GM12891 (cell line): ENCODE results near the gene RNF41.

ENCODE experiments used
- POLR2A ChIP-seq: IDR thresholded peaks from 2 replicates; pipeline ENCODE4 v1.6.1; 2011; ENCODE audit warnings: low read depth, low read length, control low read depth
- POLR2AphosphoS5 ChIP-seq: IDR thresholded peaks from 2 replicates; pipeline ENCODE4 v1.6.1; 2011; ENCODE audit warnings: low read depth, low read length, control low read depth
- TAF1 ChIP-seq: IDR thresholded peaks from 2 replicates; pipeline ENCODE4 v1.6.1; 2011; ENCODE audit warnings: low read depth, low read length, control low read depth

DNA sequence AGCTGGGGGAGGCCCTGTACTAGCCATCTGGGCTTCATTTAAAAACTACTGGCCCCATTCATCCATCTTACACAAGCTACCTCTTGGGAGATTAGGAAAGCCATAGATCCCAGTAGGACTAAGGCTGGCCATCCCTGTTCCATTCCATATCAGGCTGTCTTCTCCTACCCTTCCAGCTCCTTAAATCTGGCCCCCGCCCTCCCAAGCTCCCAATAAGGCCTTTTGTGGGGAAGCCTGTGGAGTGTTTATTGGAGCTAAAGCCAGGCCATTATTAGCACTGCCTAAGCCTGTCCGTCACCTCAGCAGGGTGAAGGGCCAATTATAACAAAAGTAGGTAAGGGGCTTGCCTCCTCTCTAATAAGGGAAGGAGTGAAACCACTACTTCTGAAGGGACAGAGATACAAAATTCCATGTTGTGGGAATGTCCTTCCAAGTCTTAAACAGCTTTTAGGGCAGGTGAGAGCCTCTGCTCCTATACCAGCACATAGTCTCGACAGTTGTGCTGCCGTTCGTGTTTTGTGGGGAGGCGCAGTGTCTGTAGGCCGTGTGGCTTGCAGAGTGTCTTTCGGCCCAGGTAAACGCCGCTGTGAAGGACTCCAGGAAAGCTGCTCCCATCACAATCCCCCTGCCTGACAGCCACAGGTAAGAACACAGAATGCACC is 59.9 kb downstream of the RNF41 start:
- TF ChIP-seq POLR2A = no peak; the same call in 1 of the 2 replicates
- TF ChIP-seq POLR2AphosphoS5 = no peak; the same call in 1 of the 2 replicates
- no peak for TF ChIP-seq TAF1
